K562 (cell line): Measurements from ENCODE around the gene GSTM1. TPM values are rescaled to one million over a fixed set of nuclear protein-coding genes. Genes with fewer than 3 reads are reported as not detected.

Experiments
- ARID3A ChIP-seq: IDR thresholded peaks from 2 replicates; pipeline ENCODE4 v1.6.1; 2012; ENCODE audit warnings: low read depth, low read length, improper control_type of control experiment, borderline replicate concordance
- ATF7 ChIP-seq: fragments of 450-650 bp; IDR thresholded peaks from 2 replicates; pipeline ENCODE4 v1.7.1; 2014; ENCODE audit warnings: mild to moderate bottlenecking, moderate library complexity
- BACH1 ChIP-seq: fragments of 200-800 bp; sonication (Bioruptor generic); IDR thresholded peaks from 2 replicates; pipeline ENCODE4 v1.6.1; 2016; ENCODE audit warnings: missing genetic modification characterization, missing compliant biosample characterization
- BRD9 ChIP-seq: fragments of 450-650 bp; IDR thresholded peaks from 2 replicates; pipeline ENCODE4 v1.6.1; 2018; ENCODE audit warnings: low read depth; ENCODE audit not compliant: partially characterized antibody
- CBX5 ChIP-seq: IDR thresholded peaks from 2 replicates; pipeline ENCODE4 v1.6.1; 2014; ENCODE audit warnings: low read depth, borderline replicate concordance
- COPS2 ChIP-seq: fragments of 450-650 bp; conservative IDR thresholded peaks from 2 replicates; pipeline ENCODE4 v1.6.1; 2016; ENCODE audit warnings: mild to moderate bottlenecking, moderate library complexity
- ETS1 ChIP-seq: conservative IDR thresholded peaks from 2 replicates; pipeline ENCODE4 v1.6.1; 2011; ENCODE audit warnings: low read depth, mild to moderate bottlenecking, low read length; ENCODE audit not compliant: control insufficient read depth
- ETV6 ChIP-seq, 3 experiments: fragments of 150-350 bp in 1 of 3; sonication (generic) in 1 of 3; formaldehyde crosslinking in 1 of 3; IDR thresholded peaks; 2 replicates each; pipeline versions ENCODE4 v1.6.1 to v1.8.0; 2014 to 2022; ENCODE audit warnings: borderline replicate concordance in 2 of 3, low read depth in 2 of 3, antibody characterized with exemption in 1 of 3, low read length in 1 of 3, mild to moderate bottlenecking in 1 of 3, missing genetic modification reagents in 1 of 3
- GABPB1 ChIP-seq: sonication (generic); formaldehyde crosslinking; IDR thresholded peaks from 2 replicates; pipeline ENCODE4 v1.8.0; 2022; ENCODE audit warnings: mild to moderate bottlenecking, missing genetic modification reagents
- GTF2F1 ChIP-seq: IDR thresholded peaks from 2 replicates; pipeline ENCODE4 v1.6.1; 2011; ENCODE audit warnings: low read depth, low read length, improper control_type of control experiment
- HMG20B ChIP-seq: fragments of 250-450 bp; sonication (Bioruptor Pico); IDR thresholded peaks from 2 replicates; pipeline ENCODE4 v1.5.0; 2021; ENCODE audit warnings: mild to moderate bottlenecking
- LCOR ChIP-seq: sonication (generic); formaldehyde crosslinking; IDR thresholded peaks from 2 replicates; pipeline ENCODE4 v1.8.0; 2022; ENCODE audit warnings: mild to moderate bottlenecking, missing genetic modification reagents
- MAZ ChIP-seq, 2 experiments: fragments of 450-650 bp in 1 of 2; sonication (generic) in 1 of 2; formaldehyde crosslinking; IDR thresholded peaks in 1 of 2; conservative IDR thresholded peaks in 1 of 2; 2 replicates each; pipeline versions ENCODE4 v1.4.0 to v1.5.0; 2020; ENCODE audit warnings: mild to moderate bottlenecking in 1 of 2, missing genetic modification reagents in 1 of 2
- NFE2 ChIP-seq: IDR thresholded peaks from 2 replicates; pipeline ENCODE4 v1.6.1; 2014; ENCODE audit warnings: antibody characterized with exemption, low read depth
- PHTF2 ChIP-seq: fragments of 250-450 bp; sonication (Bioruptor Pico); IDR thresholded peaks from 2 replicates; pipeline ENCODE4 v1.5.0; 2021; ENCODE audit warnings: mild to moderate bottlenecking
- POLR3A ChIP-seq: IDR thresholded peaks from 2 replicates; pipeline ENCODE4 v1.6.1; 2011; ENCODE audit warnings: borderline replicate concordance, mild to moderate bottlenecking, moderate library complexity; ENCODE audit not compliant: insufficient read length, insufficient read depth; ENCODE audit errors: extremely low read depth
- PYGO2 ChIP-seq: fragments of 450-650 bp; IDR thresholded peaks from 2 replicates; pipeline ENCODE4 v1.6.1; 2016; ENCODE audit warnings: mild to moderate bottlenecking, missing genetic modification characterization, moderate library complexity, missing compliant biosample characterization
- RAD51 ChIP-seq: fragments of 450-650 bp; IDR thresholded peaks from 2 replicates; pipeline ENCODE4 v1.7.1; 2016; ENCODE audit warnings: low read depth, mild to moderate bottlenecking, borderline replicate concordance
- RCOR1 ChIP-seq, 2 experiments: IDR thresholded peaks; 2 replicates each; pipeline ENCODE4 v1.6.1; 2012; ENCODE audit warnings: low read depth in 2 of 2, low read length in 2 of 2, borderline replicate concordance in 1 of 2, improper control_type of control experiment in 1 of 2
- SNAPC5 ChIP-seq: fragments of 250-450 bp; sonication (Bioruptor Pico); IDR thresholded peaks from 2 replicates; pipeline ENCODE4 v1.8.0; 2021; ENCODE audit warnings: moderate library complexity, mild to moderate bottlenecking, inconsistent platforms
- SRSF9 ChIP-seq: fragments of 200-400 bp; formaldehyde crosslinking; IDR thresholded peaks from 2 replicates; pipeline ENCODE4 v1.6.1; 2017; ENCODE audit warnings: low read depth, low read length, borderline replicate concordance
- TAF9B ChIP-seq: fragments of 450-650 bp; IDR thresholded peaks from 2 replicates; pipeline ENCODE4 v1.6.1; 2018; ENCODE audit warnings: mild to moderate bottlenecking; ENCODE audit not compliant: partially characterized antibody
- TAL1 ChIP-seq: fragments of 450-650 bp; IDR thresholded peaks from 2 replicates; pipeline ENCODE4 v1.6.1; 2016; ENCODE audit warnings: mild to moderate bottlenecking
- YY1 ChIP-seq, 3 experiments: IDR thresholded peaks; 2 replicates each; pipeline ENCODE4 v1.6.1; 2011; ENCODE audit warnings: low read length in 2 of 3, mild to moderate bottlenecking in 2 of 3, moderate library complexity in 2 of 3, borderline replicate concordance in 1 of 3, control low read depth in 1 of 3, low read depth in 1 of 3; ENCODE audit not compliant: insufficient read depth in 3 of 3, insufficient replicate concordance in 2 of 3, control insufficient read depth in 1 of 3, insufficient read length in 1 of 3; ENCODE audit errors: extremely low read depth in 1 of 3
- ZNF146 ChIP-seq: IDR thresholded peaks from one replicate; pipeline ENCODE4 v1.6.1; 2018; ENCODE audit warnings: missing compliant biosample characterization; ENCODE audit not compliant: unreplicated experiment
- ZNF316 ChIP-seq: fragments of 450-650 bp; IDR thresholded peaks from 2 replicates; pipeline ENCODE4 v1.6.1; 2016
- ZNF75A ChIP-seq: fragments of 450-650 bp; formaldehyde crosslinking; IDR thresholded peaks from 2 replicates; pipeline ENCODE4 v1.4.0; 2020; ENCODE audit warnings: mild to moderate bottlenecking
- polyA plus RNA-seq, 8 experiments: library from polyadenylated mRNA; depleted of rRNA in 4 of 8; stranded (reverse) in 5 of 8; unstranded in 3 of 8; fragments of >200 nt; fragmentation: Nextera tagmentation in 2 of 8; fragmentation: Illumina TruSeq in 1 of 8; extraction: Ambion mirVana in 2 of 8; extraction: Trizol in 1 of 8; gene quantifications; 2 replicates each; pipeline versions ENCODE4 v1.2.1 to v1.2.3, GENCODE V29; 2011 to 2014; ENCODE audit warnings: inconsistent platforms in 1 of 8, missing spikeins in 1 of 8
- total RNA-seq, 7 experiments: library from RNA; depleted of rRNA in 6 of 7; stranded (reverse); fragments of >200 nt in 6 of 7; fragmentation: Illumina TruSeq in 2 of 7; extraction: Trizol in 2 of 7; gene quantifications; 2 replicates each; pipeline versions ENCODE4 v1.2.1 to v1.2.3, GENCODE V29; 2011 to 2021; ENCODE audit warnings: low replicate concordance in 1 of 7

Gene GSTM1
- total and polyA plus RNA-seq, 9 of the 15 experiments (the other 6 are each of a cell fraction or from before 2014, with no cell fraction given), result not detected

GRCh38 chr1:109719337-109719837 lies 31.8 kb downstream of the GSTM1 start (continued):
- no peak for TF ChIP-seq HMG20B (CRISPR knock-in tag)
- peak; percentile 29 for TF ChIP-seq BRD9
- TF ChIP-seq ETV6 (IDR thresholded peaks at IDR 0.05; ENCODE audit: borderline replicate concordance in 1 of 2, low read depth in 2 of 2, low read length in 1 of 2), result no peak
- TF ChIP-seq ETV6 (CRISPR knock-in tag; IDR thresholded peaks at IDR 0.05; ENCODE audit: borderline replicate concordance), result no peak
- TF ChIP-seq TAF9B, result peak; percentile 40
- peak in 1 of 2 experiments; percentile 49; a peak in 1 of 4 replicates for TF ChIP-seq RCOR1 (IDR thresholded peaks at IDR 0.05; ENCODE audit: borderline replicate concordance in 1 of 2, low read depth in 2 of 2, low read length in 2 of 2)
- TF ChIP-seq GTF2F1, result no peak
- TF ChIP-seq YY1 (IDR thresholded peaks at IDR 0.05; ENCODE audit: borderline replicate concordance in 1 of 3, control insufficient read depth in 1 of 3, extremely low read depth in 1 of 3, insufficient read depth in 3 of 3, insufficient read length in 1 of 3, insufficient replicate concordance in 2 of 3, low read depth in 1 of 3, low read length in 2 of 3), result no peak
- TF ChIP-seq ETS1, result no peak
- no peak for TF ChIP-seq RAD51
- peak; percentile 100 for TF ChIP-seq ZNF316
- TF ChIP-seq SNAPC5, result 0 out of 2 replicates have a peak, but pooled peaks have one; percentile 1
- TF ChIP-seq PHTF2, result no peak
- TF ChIP-seq CBX5, result no peak
- no peak for TF ChIP-seq MAZ (CRISPR knock-in tag; conservative IDR thresholded peaks at IDR 0.05 in 1 of 2, IDR thresholded peaks at IDR 0.05 in 1 of 2)
- TF ChIP-seq GABPB1 (CRISPR knock-in tag), result no peak
- no peak for TF ChIP-seq LCOR (CRISPR knock-in tag)
- TF ChIP-seq ARID3A, result peak; percentile 76; the same call in 1 of the 2 replicates
- TF ChIP-seq PYGO2 (tag), result no peak
- TF ChIP-seq TAL1, result no peak; the same call in 1 of the 2 replicates
- no peak for TF ChIP-seq POLR3A
- TF ChIP-seq ZNF146 (CRISPR knock-in tag), result no peak
- TF ChIP-seq ZNF75A (CRISPR knock-in tag), result no peak
- TF ChIP-seq ATF7, result peak; percentile 42; the same call in 1 of the 2 replicates
- TF ChIP-seq NFE2, result peak; percentile 99
- no peak for TF ChIP-seq SRSF9
- peak; percentile 98 for TF ChIP-seq BACH1 (tag)
- no peak for TF ChIP-seq COPS2
